Neural cell (in vitro differentiated cells): ENCODE measurements around the gene ERI2. TPM values are rescaled to one million over a fixed set of nuclear protein-coding genes. Genes with fewer than 3 reads are reported as not detected.

ENCODE experiments used
- H2AFZ ChIP-seq: fragments of 200-600, 300-800 bp; sonication (generic), shearing (Covaris generic); 2 replicates; pipeline ENCODE4 v1.6.0; 2014; ENCODE audit warnings: low read depth, mild to moderate bottlenecking, antibody characterized with exemption, low read length, moderate library complexity
- H3F3A ChIP-seq: fragments of 200-600 bp; shearing (Covaris generic); 2 replicates; pipeline ENCODE4 v1.6.1; 2016; ENCODE audit warnings: mild to moderate bottlenecking, moderate library complexity, mixed read lengths, antibody characterized with exemption, low read length; ENCODE audit not compliant: insufficient read depth, poor library complexity, severe bottlenecking
- H3K27ac ChIP-seq: fragments of 200-600, 300-800 bp; sonication (generic), shearing (Covaris generic); 2 replicates; pipeline ENCODE4 v1.5.1; 2014; ENCODE audit warnings: mild to moderate bottlenecking, low read length, moderate library complexity
- H3K27me3 ChIP-seq: fragments of 300-800, 200-600 bp; sonication (generic), shearing (Covaris generic); 2 replicates; pipeline ENCODE4 v1.6.0; 2014; ENCODE audit warnings: mild to moderate bottlenecking, low read depth, low read length, moderate library complexity; ENCODE audit not compliant: insufficient read depth
- H3K36me3 ChIP-seq: fragments of 300-800, 200-600 bp; sonication (generic), shearing (Covaris generic); 2 replicates; pipeline ENCODE4 v1.5.1; 2014; ENCODE audit warnings: mild to moderate bottlenecking, antibody characterized with exemption, low read length, moderate library complexity; ENCODE audit not compliant: insufficient read depth
- H3K4me2 ChIP-seq: fragments of 300-800, 200-600 bp; sonication (generic), shearing (Covaris generic); 2 replicates; pipeline ENCODE4 v1.6.0; 2014; ENCODE audit warnings: mild to moderate bottlenecking, low read length
- H3K4me3 ChIP-seq: fragments of 300-800, 200-600 bp; sonication (generic), shearing (Covaris generic); 2 replicates; pipeline ENCODE4 v1.5.1; 2014; ENCODE audit warnings: mild to moderate bottlenecking, low read length, moderate library complexity
- H3K79me2 ChIP-seq: fragments of 200-600 bp; shearing (Covaris generic); replicated peaks from 2 replicates; pipeline ENCODE4 v1.6.0; 2014; ENCODE audit warnings: mild to moderate bottlenecking, low read length, moderate library complexity; ENCODE audit not compliant: insufficient read depth
- H3K9ac ChIP-seq: fragments of 300-800, 200-600 bp; sonication (generic), shearing (Covaris generic); 2 replicates; pipeline ENCODE4 v1.6.1; 2016; ENCODE audit warnings: mild to moderate bottlenecking, low read length, mixed read lengths
- H3K9me2 ChIP-seq: fragments of 200-600 bp; shearing (Covaris generic); 2 replicates; pipeline ENCODE4 v1.6.1; 2016; ENCODE audit warnings: mild to moderate bottlenecking, low read length, mixed read lengths; ENCODE audit not compliant: insufficient read depth
- H3K9me3 ChIP-seq: fragments of 200-600, 300-800 bp; sonication (generic), shearing (Covaris generic); 2 replicates; pipeline ENCODE4 v1.6.1; 2016; ENCODE audit warnings: mild to moderate bottlenecking, mixed run types, low read length, moderate library complexity, mixed read lengths
- H4K20me1 ChIP-seq: fragments of 200-600 bp; shearing (Covaris generic); 2 replicates; pipeline ENCODE4 v1.6.1; 2016; ENCODE audit warnings: mild to moderate bottlenecking, mixed run types; ENCODE audit not compliant: insufficient read depth
- EP300 ChIP-seq: fragments of 450-650 bp; conservative IDR thresholded peaks from 2 replicates; pipeline ENCODE4 v1.6.1; 2014; ENCODE audit warnings: antibody characterized with exemption, mild to moderate bottlenecking, moderate library complexity; ENCODE audit not compliant: poor library complexity, severe bottlenecking
- EZH2 ChIP-seq: fragments of 200-600, 300-800 bp; shearing (Covaris generic), sonication (generic); IDR thresholded peaks from 2 replicates; pipeline ENCODE4 v1.6.1; 2014; ENCODE audit warnings: antibody characterized with exemption, low read length, borderline replicate concordance, mild to moderate bottlenecking; ENCODE audit not compliant: insufficient read depth, poor library complexity, severe bottlenecking
- MXI1 ChIP-seq: fragments of 450-650 bp; conservative IDR thresholded peaks from 2 replicates; pipeline ENCODE4 v1.6.1; 2014; ENCODE audit warnings: antibody characterized with exemption, mild to moderate bottlenecking; ENCODE audit not compliant: poor library complexity, severe bottlenecking
- POLR2AphosphoS5 ChIP-seq: IDR thresholded peaks from 2 replicates; pipeline ENCODE4 v1.6.1; 2012
- RAD21 ChIP-seq: fragments of 450-650 bp; conservative IDR thresholded peaks from 2 replicates; pipeline ENCODE4 v1.6.1; 2014; ENCODE audit warnings: antibody characterized with exemption, mild to moderate bottlenecking, moderate library complexity
- SMC3 ChIP-seq: fragments of 450-650 bp; conservative IDR thresholded peaks from 2 replicates; pipeline ENCODE4 v1.6.1; 2014; ENCODE audit warnings: antibody characterized with exemption, mild to moderate bottlenecking, moderate library complexity; ENCODE audit not compliant: poor library complexity
- TAF1 ChIP-seq: IDR thresholded peaks from 2 replicates; pipeline ENCODE4 v1.6.1; 2012; ENCODE audit warnings: low read depth
- polyA plus RNA-seq: library from polyadenylated mRNA; depleted of rRNA; stranded (reverse); fragments of >200 nt; gene quantifications from 2 replicates; pipeline ENCODE4 v1.2.3, GENCODE V29; 2014
- TF ChIP-seq, protein P1 (sequence below): IDR thresholded peaks from 2 replicates; pipeline ENCODE4 v1.6.1; 2012; ENCODE audit warnings: borderline replicate concordance
- TF ChIP-seq, protein P2 (sequence below): fragments of 450-650 bp; IDR thresholded peaks from 2 replicates; pipeline ENCODE4 v1.5.1; 2014; ENCODE audit warnings: antibody characterized with exemption, mild to moderate bottlenecking, moderate library complexity; ENCODE audit not compliant: poor library complexity, severe bottlenecking

Gene ERI2
- polyA plus RNA-seq, 1 donor from 2014 or later, result 46.9 TPM

DNA sequence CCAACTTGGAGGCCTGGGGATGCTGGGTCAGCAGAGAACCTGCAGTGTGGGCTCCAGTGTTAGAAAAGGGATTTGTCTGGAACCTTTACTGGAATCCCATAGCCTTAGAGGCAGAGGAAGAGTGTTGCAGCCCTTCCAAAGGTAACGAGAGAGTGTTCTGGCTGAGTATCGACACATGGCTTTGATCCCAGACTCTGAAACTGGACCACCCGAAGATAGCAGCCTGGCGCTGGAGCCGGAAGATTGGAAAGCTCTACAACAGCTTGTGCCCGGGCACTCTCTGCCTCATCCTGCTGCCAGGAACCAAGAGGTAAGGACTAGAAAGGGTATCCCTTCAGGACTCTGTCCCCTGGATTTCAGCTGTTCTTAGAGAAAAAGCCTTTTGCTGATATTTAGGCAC lies 39.8 kb upstream of the ERI2 start:
- Histone ChIP-seq H3K4me2 (no peak overlapping the region), H3K9me3 (no peaks in the 10 kb centered on the region), H3K36me3 (no peaks in the 10 kb centered on the region), H2AFZ (no peak overlapping the region), H3K27ac (no peak overlapping the region), H4K20me1 (no peaks in the 10 kb centered on the region), H3K9ac (no peak overlapping the region), H3F3A (no peaks in the 10 kb centered on the region), H3K4me3 (no peak overlapping the region), H3K9me2 (no peaks in the 10 kb centered on the region), H3K79me2 (no peaks in the 10 kb centered on the region), H3K27me3 (no peaks in the 10 kb centered on the region)
- TF ChIP-seq, protein P1, sequence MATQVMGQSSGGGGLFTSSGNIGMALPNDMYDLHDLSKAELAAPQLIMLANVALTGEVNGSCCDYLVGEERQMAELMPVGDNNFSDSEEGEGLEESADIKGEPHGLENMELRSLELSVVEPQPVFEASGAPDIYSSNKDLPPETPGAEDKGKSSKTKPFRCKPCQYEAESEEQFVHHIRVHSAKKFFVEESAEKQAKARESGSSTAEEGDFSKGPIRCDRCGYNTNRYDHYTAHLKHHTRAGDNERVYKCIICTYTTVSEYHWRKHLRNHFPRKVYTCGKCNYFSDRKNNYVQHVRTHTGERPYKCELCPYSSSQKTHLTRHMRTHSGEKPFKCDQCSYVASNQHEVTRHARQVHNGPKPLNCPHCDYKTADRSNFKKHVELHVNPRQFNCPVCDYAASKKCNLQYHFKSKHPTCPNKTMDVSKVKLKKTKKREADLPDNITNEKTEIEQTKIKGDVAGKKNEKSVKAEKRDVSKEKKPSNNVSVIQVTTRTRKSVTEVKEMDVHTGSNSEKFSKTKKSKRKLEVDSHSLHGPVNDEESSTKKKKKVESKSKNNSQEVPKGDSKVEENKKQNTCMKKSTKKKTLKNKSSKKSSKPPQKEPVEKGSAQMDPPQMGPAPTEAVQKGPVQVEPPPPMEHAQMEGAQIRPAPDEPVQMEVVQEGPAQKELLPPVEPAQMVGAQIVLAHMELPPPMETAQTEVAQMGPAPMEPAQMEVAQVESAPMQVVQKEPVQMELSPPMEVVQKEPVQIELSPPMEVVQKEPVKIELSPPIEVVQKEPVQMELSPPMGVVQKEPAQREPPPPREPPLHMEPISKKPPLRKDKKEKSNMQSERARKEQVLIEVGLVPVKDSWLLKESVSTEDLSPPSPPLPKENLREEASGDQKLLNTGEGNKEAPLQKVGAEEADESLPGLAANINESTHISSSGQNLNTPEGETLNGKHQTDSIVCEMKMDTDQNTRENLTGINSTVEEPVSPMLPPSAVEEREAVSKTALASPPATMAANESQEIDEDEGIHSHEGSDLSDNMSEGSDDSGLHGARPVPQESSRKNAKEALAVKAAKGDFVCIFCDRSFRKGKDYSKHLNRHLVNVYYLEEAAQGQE, result no peak
- TF ChIP-seq RAD21, result no peak
- no peak for TF ChIP-seq POLR2AphosphoS5
- no peak for TF ChIP-seq MXI1
- TF ChIP-seq EZH2, result no peak
- TF ChIP-seq, protein P2, sequence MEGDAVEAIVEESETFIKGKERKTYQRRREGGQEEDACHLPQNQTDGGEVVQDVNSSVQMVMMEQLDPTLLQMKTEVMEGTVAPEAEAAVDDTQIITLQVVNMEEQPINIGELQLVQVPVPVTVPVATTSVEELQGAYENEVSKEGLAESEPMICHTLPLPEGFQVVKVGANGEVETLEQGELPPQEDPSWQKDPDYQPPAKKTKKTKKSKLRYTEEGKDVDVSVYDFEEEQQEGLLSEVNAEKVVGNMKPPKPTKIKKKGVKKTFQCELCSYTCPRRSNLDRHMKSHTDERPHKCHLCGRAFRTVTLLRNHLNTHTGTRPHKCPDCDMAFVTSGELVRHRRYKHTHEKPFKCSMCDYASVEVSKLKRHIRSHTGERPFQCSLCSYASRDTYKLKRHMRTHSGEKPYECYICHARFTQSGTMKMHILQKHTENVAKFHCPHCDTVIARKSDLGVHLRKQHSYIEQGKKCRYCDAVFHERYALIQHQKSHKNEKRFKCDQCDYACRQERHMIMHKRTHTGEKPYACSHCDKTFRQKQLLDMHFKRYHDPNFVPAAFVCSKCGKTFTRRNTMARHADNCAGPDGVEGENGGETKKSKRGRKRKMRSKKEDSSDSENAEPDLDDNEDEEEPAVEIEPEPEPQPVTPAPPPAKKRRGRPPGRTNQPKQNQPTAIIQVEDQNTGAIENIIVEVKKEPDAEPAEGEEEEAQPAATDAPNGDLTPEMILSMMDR, result no peak
- TF ChIP-seq SMC3, result no peak
- no peak for TF ChIP-seq TAF1
- TF ChIP-seq EP300, result no peak

DNA sequence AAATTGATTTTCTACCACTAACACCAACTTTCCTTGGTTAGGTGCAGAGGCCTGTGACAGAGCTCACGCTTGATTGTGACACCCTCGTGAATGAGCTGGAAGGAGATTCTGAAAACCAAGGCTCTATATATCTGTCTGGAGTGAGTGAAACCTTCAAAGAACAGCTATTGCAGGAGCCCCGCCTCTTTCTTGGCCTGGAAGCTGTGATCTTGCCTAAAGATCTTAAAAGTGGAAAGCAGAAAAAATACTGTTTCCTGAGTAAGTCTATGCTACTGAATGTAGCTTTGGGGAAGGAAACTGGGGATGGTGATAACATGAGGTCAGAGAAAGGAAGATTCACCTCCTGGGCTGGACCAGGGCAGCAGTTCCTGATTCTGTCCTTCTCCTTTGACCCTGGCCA lies 38.3 kb upstream of the ERI2 start:
- H4K20me1 ChIP-seq, result no peaks in the 10 kb centered on the region
- no peaks in the 10 kb centered on the region for H3F3A ChIP-seq
- H3K27me3 ChIP-seq, result no peaks in the 10 kb centered on the region
- no peak for TF ChIP-seq POLR2AphosphoS5
- TF ChIP-seq, protein P2, result no peak
- no peak for TF ChIP-seq MXI1
- TF ChIP-seq SMC3, result no peak
- TF ChIP-seq, protein P1, result no peak
- TF ChIP-seq EZH2, result no peak
- TF ChIP-seq TAF1, result no peak
- no peak for TF ChIP-seq RAD21
- H2AFZ ChIP-seq, result no peak overlapping the region
- H3K27ac ChIP-seq, result no peak overlapping the region
- no peak overlapping the region for H3K9ac ChIP-seq
- no peak overlapping the region for H3K4me3 ChIP-seq
- no peaks in the 10 kb centered on the region for H3K9me3 ChIP-seq
- H3K36me3 ChIP-seq, result no peaks in the 10 kb centered on the region
- H3K4me2 ChIP-seq, result no peak overlapping the region
- H3K79me2 ChIP-seq, result no peaks in the 10 kb centered on the region
- no peaks in the 10 kb centered on the region for H3K9me2 ChIP-seq
